GM18951 (cell line): ENCODE data around the gene CALML5.

Experiments
- POLR2A ChIP-seq: IDR thresholded peaks from 4 replicates; pipeline ENCODE4 v1.6.1; 2011; ENCODE audit warnings: mild to moderate bottlenecking; ENCODE audit not compliant: insufficient read length, insufficient read depth; ENCODE audit errors: extremely low read depth
- in situ Hi-C: fragments of 300-500 bp; cut with MboI; formaldehyde crosslinking; loops from one replicate; pipeline ENCODE4 v1.12.0; 2022; ENCODE audit warnings: low sequenced_read_pairs, mixed read lengths, inconsistent platforms; ENCODE audit not compliant: unreplicated experiment

Gene CALML5

GRCh38 chr10:5460468-5461202 is 38.7 kb downstream of the CALML5 start:
- in situ Hi-C loops: no loop called here
- no peak for TF ChIP-seq POLR2A

- TF ChIP-seq POLR2A: no peak
- in situ Hi-C loops: no loop called here
Observed at GRCh38 chr10:5458949-5459747, 40.2 kb downstream of the CALML5 start.

GRCh38 chr10:5458425-5458824 is 40.9 kb downstream of the CALML5 start:
- in situ Hi-C loops: no loop called here

GRCh38 chr10:5457741-5458140 is 41.6 kb downstream of the CALML5 start:
- in situ Hi-C loops: no loop called here
- TF ChIP-seq POLR2A: no peak

More at GRCh38 chr10:5458425-5458824, 40.9 kb downstream of the CALML5 start:
- TF ChIP-seq POLR2A: no peak

- TF ChIP-seq POLR2A: no peak
- in situ Hi-C loops: no loop called here
Observed at GRCh38 chr10:5456563-5456962, 42.8 kb downstream of the CALML5 start.

GRCh38 chr10:5453749-5454489 is 45.5 kb downstream of the CALML5 start:
- in situ Hi-C loops: no loop called here
- TF ChIP-seq POLR2A: no peak

- in situ Hi-C loops: no loop called here
Observed at GRCh38 chr10:5450605-5451384, 48.6 kb downstream of the CALML5 start.

GRCh38 chr10:5449823-5450222 is 49.5 kb downstream of the CALML5 start:
- TF ChIP-seq POLR2A: no peak
- in situ Hi-C loops: loop anchor here (25.0 kb wide), 1 partner anchor 437 kb away; the partner anchor contains the start of genes ANKRD16 and FBH1

More at GRCh38 chr10:5450605-5451384, 48.6 kb downstream of the CALML5 start:
- TF ChIP-seq POLR2A: no peak

- TF ChIP-seq POLR2A: no peak
- in situ Hi-C loops: loop anchor here (25.0 kb wide), 1 partner anchor 438 kb away; the partner anchor contains the start of genes ANKRD16 and FBH1
Observed at GRCh38 chr10:5449227-5449626, 50.1 kb downstream of the CALML5 start.
